Right cardiac atrium (tissue), 5 donors: ENCODE measurements around the gene POU1F1. TPM values are rescaled to one million over a fixed set of nuclear protein-coding genes. Genes with fewer than 3 reads are reported as not detected.
"Not testable (repeated sequence)": the region's sequence is repeated elsewhere in the genome, so short reads cannot be mapped to it uniquely, and the experiment has no call there.

Experiments
- ATAC-seq, 2 donors: fragments of 200-7000 bp; cut with Tn5 transposase; one replicate each; pipeline versions ENCODE4 v1.8.0 to v1.9.1; 2020; ENCODE audit warnings: moderate library complexity in 2 of 2, mild to moderate bottlenecking in 1 of 2
- DNase-seq, 3 donors: peaks; one replicate each; pipeline ENCODE4 v3.0.0-alpha.2; 2020
- H3K27ac ChIP-seq: one replicate; pipeline ENCODE4 v1.5.1; 2013; ENCODE audit warnings: mild to moderate bottlenecking, low read length, control low read depth, moderate library complexity
- H3K27me3 ChIP-seq: one replicate; pipeline ENCODE4 v1.6.1; 2013; ENCODE audit not compliant: control insufficient read depth, insufficient read depth
- H3K4me1 ChIP-seq: one replicate; pipeline ENCODE4 v1.6.1; 2013; ENCODE audit warnings: low read length; ENCODE audit not compliant: control insufficient read depth, insufficient read depth
- H3K4me3 ChIP-seq: one replicate; pipeline ENCODE4 v1.5.1; 2013; ENCODE audit warnings: low read length, control low read depth
- H3K9me3 ChIP-seq: one replicate; pipeline ENCODE4 v1.6.1; 2013; ENCODE audit warnings: low read length; ENCODE audit not compliant: control insufficient read depth
- WGBS: extraction: QIAGEN DNeasy Blood & Tissue Kit; methylation state at CpG from one replicate; pipeline ENCODE4 v1.1.7; 2013; 5-methylcytosine and 5-hydroxymethylcytosine counted together
- intact Hi-C, 4 donors: fragments of 100-400 bp; cut with DNase I; formaldehyde crosslinking; loops; one replicate each; pipeline versions ENCODE4 v1.11.0 to v1.14.0; 2022 to 2023
- long read RNA-seq, 4 donors: library from polyadenylated mRNA; unstranded; transcript quantifications; one replicate each; pipeline ENCODE4 v2.0.0, GENCODE V29; 2020 to 2021
- polyA plus RNA-seq: library from polyadenylated mRNA; stranded (reverse); fragments of 200-250 nt; gene quantifications from one replicate; pipeline ENCODE4 v1.2.3, GENCODE V29; 2013
- total RNA-seq, 4 donors: library from RNA; stranded (reverse); fragmentation: NEBNext Ultra II Directional; extraction: Animal tissue kit (Norgen Biotek cat#: 25700); gene quantifications; one replicate each; pipeline ENCODE4 v1.2.1, GENCODE V29; 2021
- donor health status: healthy with polysubstance abuse.
- donor health status: DM: no; HTN: yes; CAD: no.
- donor health status: DM: no; HTN: no; CAD: no.
- donor health status: DM: no; HTN: yes; CAD: no; lungs with severe emphysema.
- donor health status: DM: yes; HTN: yes; CAD: no.

Gene POU1F1, protein sequence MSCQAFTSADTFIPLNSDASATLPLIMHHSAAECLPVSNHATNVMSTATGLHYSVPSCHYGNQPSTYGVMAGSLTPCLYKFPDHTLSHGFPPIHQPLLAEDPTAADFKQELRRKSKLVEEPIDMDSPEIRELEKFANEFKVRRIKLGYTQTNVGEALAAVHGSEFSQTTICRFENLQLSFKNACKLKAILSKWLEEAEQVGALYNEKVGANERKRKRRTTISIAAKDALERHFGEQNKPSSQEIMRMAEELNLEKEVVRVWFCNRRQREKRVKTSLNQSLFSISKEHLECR
- not detected for total RNA-seq
- not detected for polyA plus RNA-seq
- long read RNA-seq, donor 1, result 0 reads
- long read RNA-seq, donor 2, result 0 reads
- long read RNA-seq, donor 3, result 0 reads
- long read RNA-seq, donor 4, result 0 reads

DNA sequence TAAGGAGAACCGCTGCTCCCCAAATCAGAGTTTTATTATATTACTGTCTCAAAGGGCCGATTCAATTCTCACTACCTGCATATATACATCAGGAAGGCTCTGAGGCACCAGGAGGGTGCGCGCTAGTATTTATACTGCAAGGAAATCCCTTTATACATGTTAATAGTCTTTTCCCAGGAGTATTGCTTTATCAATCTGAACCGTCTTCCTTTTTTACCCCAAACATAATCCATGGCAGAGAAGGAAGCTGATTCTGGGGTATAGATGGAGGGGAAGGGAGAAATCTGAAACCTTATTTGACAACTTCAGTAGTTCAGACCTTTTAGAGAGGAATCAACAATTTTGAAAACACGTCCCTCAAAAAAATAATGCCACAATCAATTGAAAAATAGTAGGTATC is at the start of gene POU1F1:
TSS of gene POU1F1 (minus strand) at position 101 of the 400 bp plus-strand sequence. CDS start 122 bp downstream, outside the sequence.
- no peak within 1 kb of the TSS for H3K27ac ChIP-seq
- DNase-seq (no peak), ATAC-seq (no peak)
- intact Hi-C loops, result no loop called here
- no peaks in the 10 kb centered on the region for H3K9me3 ChIP-seq
- no peaks in the 10 kb centered on the region for H3K4me1 ChIP-seq
- 75% methylated on average over 6 of the region's 6 CpGs for WGBS
- no peak within 1 kb of the TSS for H3K4me3 ChIP-seq
- H3K27me3 ChIP-seq, result no peaks in the 10 kb centered on the region

DNA sequence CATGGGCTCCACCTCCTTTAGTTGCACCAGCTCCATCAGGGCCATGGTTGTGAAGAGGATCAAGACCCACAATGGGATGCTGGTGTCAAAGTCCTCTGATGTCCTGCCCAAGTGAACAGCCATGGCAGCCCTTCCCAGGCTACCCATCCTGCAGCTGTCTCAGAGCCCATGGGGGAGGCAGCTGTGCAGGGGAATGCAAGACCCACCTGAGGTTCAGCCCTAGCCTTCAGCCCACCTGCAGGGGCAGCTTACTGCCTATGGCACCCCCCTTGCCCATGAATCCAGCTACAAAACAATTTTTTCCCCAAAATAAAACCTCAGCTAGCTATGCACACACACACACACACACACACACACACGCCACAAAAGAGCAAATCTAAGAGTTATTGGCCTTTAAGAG is 48.2 kb upstream of the POU1F1 start:
- ATAC-seq, result no peak
- DNase-seq, result no peak

DNA sequence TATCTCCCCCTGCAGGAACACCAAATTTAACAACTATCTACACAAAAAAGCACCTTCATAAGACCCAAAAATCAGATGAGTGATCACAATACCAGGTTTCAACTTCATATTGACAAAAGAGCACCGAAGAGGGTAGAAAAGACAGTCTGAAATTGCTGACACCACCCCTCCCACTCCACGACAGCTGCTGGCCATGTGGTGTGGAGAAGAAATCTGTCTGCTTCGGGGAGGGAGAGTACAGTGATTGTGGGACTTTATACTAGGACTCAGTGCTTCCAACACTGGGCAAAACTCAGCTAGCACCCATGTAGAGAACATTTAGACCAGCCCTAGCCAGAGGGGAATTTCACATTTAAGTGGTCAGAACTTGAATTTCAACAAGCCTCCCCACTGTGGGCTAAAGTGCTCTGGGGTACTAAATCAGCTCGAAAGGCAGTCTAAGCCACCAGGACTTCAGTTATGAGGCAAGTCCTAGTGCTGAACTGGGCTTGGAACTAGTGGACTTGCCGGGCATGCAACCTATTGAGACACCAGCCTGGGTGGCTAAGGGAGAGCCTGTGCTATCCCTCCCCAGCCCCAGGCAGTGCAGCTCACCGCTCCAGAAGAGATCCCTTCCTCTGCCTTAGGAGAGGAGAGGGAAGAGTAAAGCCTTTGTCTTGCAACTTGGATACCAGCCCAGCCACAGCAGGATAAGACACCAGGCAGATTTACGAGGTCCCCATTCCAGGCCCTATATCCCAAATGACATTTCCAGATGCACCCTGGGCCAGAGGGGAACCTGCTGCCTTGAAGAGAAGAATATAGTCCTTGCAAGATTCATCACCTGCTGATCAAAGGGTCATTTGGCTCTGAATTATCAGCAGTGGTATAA is 44.6 kb upstream of the POU1F1 start:
- no peaks in the 10 kb centered on the region for H3K9me3 ChIP-seq
- H3K4me3 ChIP-seq, result no peak overlapping the region
- 64% methylated on average over 7 of the region's 7 CpGs for WGBS
- H3K27me3 ChIP-seq, result no peaks in the 10 kb centered on the region
- no peak for DNase-seq
- H3K27ac ChIP-seq, result no peak overlapping the region
- H3K4me1 ChIP-seq, result no peaks in the 10 kb centered on the region
- intact Hi-C loops, result no loop called here
- no peak for ATAC-seq

More for the DNA sequence above, 48.2 kb upstream of the POU1F1 start:
- H3K4me1 ChIP-seq, result no peaks in the 10 kb centered on the region
- no peaks in the 10 kb centered on the region for H3K27me3 ChIP-seq
- H3K9me3 ChIP-seq, result no peaks in the 10 kb centered on the region
- 65% methylated on average over 1 of the region's 1 CpG for WGBS
- no peak overlapping the region for H3K27ac ChIP-seq
- intact Hi-C loops, result no loop called here
- H3K4me3 ChIP-seq, result no peak overlapping the region

DNA sequence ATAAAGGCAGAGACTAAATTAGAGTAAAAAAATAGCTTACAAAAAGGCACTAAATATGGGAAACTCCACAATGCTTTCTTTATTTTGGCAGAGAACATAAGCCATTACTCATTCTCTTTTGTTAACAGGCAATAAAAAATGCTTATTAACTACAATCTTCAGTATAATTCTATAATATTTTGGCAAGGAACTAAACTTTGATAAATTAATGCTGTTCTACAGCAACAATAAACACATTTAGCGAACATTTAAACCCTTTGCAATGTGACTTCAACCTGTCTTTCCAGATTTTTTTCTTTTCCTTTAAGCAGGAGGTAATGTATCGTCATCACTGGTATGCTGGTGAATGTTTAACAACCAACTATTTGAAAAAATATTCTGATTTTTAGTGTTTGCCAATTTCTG is 42.2 kb upstream of the POU1F1 start:
- no peak for DNase-seq
- H3K4me1 ChIP-seq, result no peaks in the 10 kb centered on the region
- no peak overlapping the region for H3K4me3 ChIP-seq
- H3K27ac ChIP-seq, result no peak overlapping the region
- H3K27me3 ChIP-seq, result no peaks in the 10 kb centered on the region
- intact Hi-C loops, result no loop called here
- WGBS, result 56% methylated on average over 2 of the region's 2 CpGs
- H3K9me3 ChIP-seq, result no peaks in the 10 kb centered on the region
- no peak for ATAC-seq

DNA sequence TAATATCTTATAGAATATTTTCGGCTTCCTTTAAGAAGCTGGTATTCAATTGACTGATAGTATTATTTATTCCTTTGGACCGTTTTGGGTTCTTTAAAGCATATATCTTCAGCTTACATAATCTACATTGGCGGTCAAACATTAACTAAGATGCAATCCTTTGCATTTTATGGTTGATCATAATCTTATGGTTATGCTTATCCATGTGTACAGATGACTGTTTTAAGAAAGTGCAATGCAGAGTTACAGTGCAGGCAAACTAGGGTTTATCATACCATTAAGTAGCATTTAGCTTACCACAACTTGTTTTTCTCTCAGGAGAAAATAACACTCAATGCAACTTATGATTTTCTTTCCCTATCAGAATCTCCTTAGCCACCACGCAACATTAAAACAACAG is 41.4 kb upstream of the POU1F1 start:
- WGBS, result 62% methylated on average over 4 of the region's 4 CpGs
- DNase-seq (no peak), ATAC-seq (no peak)
- H3K4me3 ChIP-seq, result no peak overlapping the region
- H3K27ac ChIP-seq, result no peak overlapping the region
- intact Hi-C loops, result no loop called here
- H3K9me3 ChIP-seq, result no peaks in the 10 kb centered on the region
- no peaks in the 10 kb centered on the region for H3K4me1 ChIP-seq
- no peaks in the 10 kb centered on the region for H3K27me3 ChIP-seq

DNA sequence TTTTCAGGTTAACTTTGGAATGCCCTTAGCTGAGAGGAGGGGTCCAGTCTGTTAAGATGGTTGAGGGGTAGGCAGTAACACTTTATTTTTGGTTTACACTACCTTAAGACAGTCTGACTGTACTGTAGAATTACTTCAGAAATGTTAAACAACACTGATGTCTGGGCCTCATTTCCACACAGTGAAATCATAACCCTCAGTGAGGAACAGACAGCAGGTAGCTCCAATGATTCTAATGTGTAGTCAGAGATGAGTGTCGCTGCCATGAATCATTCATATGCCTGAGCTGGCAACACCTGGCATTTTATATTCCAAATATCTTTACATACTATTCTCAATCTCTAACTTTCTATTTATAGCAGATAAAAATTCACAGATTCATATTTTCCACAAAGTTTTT is 37.3 kb upstream of the POU1F1 start:
- DNase-seq, result no peak
- intact Hi-C loops, result no loop called here
- WGBS, result 89% methylated on average over 1 of the region's 1 CpG
- H3K27ac ChIP-seq, result no peak overlapping the region
- H3K4me1 ChIP-seq, result no peaks in the 10 kb centered on the region
- H3K9me3 ChIP-seq, result no peaks in the 10 kb centered on the region
- H3K27me3 ChIP-seq, result no peaks in the 10 kb centered on the region
- ATAC-seq, result no peak
- no peak overlapping the region for H3K4me3 ChIP-seq

DNA sequence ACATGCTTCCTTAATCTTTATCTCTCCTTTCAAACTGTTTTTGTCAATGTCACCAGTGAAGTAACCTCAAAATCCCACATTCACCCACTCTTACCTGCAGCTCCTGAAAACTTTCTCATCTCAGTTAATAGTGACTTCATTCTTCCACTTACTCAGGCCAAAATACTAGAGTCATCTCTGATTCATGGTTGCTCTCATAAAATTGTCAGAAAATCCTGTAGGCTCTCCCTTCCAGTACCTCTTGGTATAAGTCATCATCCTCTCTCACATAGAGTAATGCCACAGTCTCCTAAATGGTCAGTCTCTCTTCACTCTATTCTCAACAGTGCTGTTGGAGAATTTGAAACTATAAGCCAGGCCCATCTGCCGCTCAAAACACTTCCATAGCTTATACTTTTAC is 34.9 kb upstream of the POU1F1 start:
- Histone ChIP-seq H3K27me3 (no peaks in the 10 kb centered on the region), H3K27ac (no peak overlapping the region), H3K9me3 (no peaks in the 10 kb centered on the region), H3K4me3 (no peak overlapping the region), H3K4me1 (no peaks in the 10 kb centered on the region)
- intact Hi-C loops, result no loop called here
- DNase-seq (no peak), ATAC-seq (no peak)
- 88% methylated on average over 1 of the region's 1 CpG for WGBS

DNA sequence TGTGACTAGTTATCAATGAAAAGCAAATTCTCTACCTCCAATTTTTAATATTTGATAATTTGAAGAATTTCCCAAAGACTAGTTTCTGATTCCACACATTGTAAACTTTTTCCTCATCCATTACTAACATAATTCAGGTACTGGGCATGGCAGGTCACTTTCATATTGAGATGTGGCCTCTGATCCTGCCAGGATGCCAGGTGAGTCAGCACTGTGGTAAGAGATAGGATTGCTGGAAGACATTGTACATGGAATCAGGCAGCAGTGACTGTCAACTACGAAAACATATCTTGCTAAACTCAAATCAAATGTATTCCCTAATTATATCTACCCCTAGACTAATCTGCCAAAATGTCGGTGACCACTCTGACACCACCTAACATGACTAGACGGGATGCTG is 33.2 kb upstream of the POU1F1 start:
- Histone ChIP-seq H3K9me3 (no peaks in the 10 kb centered on the region), H3K4me1 (no peaks in the 10 kb centered on the region), H3K27ac (no peak overlapping the region), H3K4me3 (no peak overlapping the region), H3K27me3 (no peaks in the 10 kb centered on the region)
- DNase-seq (no peak), ATAC-seq (no peak)
- intact Hi-C loops, result no loop called here
- 58% methylated on average over 3 of the region's 3 CpGs for WGBS

DNA sequence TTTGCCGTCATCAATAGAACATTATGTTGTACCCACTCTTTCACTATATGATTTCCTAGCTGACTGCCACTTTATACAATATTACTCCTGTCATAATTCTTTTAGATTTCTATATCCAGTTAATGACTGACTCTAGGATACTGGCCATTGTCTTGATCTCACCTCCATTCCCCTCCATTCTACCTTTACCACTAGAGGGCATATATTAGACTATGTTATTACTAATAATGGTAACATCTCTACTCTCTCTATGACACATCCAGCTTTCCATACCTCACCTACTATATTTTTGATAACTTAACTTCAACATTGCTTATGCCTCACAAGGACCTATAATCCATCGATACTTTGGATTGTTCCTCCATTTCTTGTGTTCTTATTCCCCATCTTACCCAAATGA is 31.4 kb upstream of the POU1F1 start:
- intact Hi-C loops, result no loop called here
- H3K4me1 ChIP-seq, result no peaks in the 10 kb centered on the region
- no peak overlapping the region for H3K4me3 ChIP-seq
- H3K27ac ChIP-seq, result no peak overlapping the region
- ATAC-seq, result no peak
- WGBS, result 96% methylated on average over 2 of the region's 2 CpGs
- H3K27me3 ChIP-seq, result no peaks in the 10 kb centered on the region
- H3K9me3 ChIP-seq, result no peaks in the 10 kb centered on the region
- no peak for DNase-seq

DNA sequence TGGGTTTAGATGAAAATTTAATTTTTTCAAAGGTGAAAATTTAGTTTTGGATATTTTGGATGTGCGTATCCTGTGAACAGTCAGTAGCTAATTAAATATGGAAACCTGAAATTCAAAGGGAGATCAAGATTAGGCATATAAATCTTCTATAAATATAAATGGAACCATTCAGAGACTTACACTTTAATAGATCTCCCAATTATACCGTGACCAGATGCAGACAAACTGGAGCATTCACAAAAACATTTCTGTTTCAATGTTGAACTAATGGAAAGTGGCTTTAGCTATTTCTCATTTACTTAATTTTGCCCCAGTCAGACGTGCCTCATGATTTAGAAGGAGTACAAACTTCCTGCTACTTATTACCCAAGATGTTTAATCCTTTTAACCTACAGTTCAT is 29.1 kb upstream of the POU1F1 start:
- DNase-seq (no peak), ATAC-seq (no peak)
- no peaks in the 10 kb centered on the region for H3K4me1 ChIP-seq
- no peak overlapping the region for H3K4me3 ChIP-seq
- intact Hi-C loops, result no loop called here
- H3K9me3 ChIP-seq, result no peaks in the 10 kb centered on the region
- WGBS, result 62% methylated on average over 3 of the region's 3 CpGs
- no peaks in the 10 kb centered on the region for H3K27me3 ChIP-seq
- no peak overlapping the region for H3K27ac ChIP-seq

DNA sequence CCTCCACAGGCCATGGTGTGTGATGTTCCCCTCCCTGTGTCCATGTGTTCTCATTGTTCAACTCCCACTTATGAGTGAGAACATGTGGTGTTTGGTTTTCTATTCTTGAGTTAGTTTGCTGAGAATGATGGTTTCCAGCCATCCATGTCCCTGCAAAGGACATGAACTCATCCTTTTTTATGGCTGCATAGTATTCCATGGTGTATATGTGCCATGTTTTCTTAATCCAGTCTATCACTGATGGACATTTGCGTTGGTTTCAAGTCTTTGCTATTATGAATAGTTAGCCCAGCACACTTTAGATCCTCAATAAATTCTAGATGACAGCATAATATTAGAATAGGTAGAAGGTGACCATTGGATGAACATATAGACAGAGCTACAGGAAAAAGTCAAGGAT is 28.6 kb upstream of the POU1F1 start:
- H3K4me1 ChIP-seq, result not testable (repeated sequence)

More for the DNA sequence above, 28.6 kb upstream of the POU1F1 start:
- DNase-seq, H3K4me3 ChIP-seq, H3K27ac ChIP-seq, H3K27me3 ChIP-seq, ATAC-seq, intact Hi-C loops, H3K9me3 ChIP-seq: not testable (repeated sequence)
- 72% methylated on average over 1 of the region's 1 CpG for WGBS
